Immature natural killer cell (primary cell): ENCODE measurements around the gene C3orf80. TPM values are rescaled to one million over a fixed set of nuclear protein-coding genes. Genes with fewer than 3 reads are reported as not detected.

Source experiments
- polyA plus RNA-seq, 3 donors: library from polyadenylated mRNA; unstranded; fragments of 300-500 nt; fragmentation: Illumina TruSeq; gene quantifications; one replicate each; pipeline ENCODE4 v1.2.3, GENCODE V29; 2021

The C3orf80 gene
- polyA plus RNA-seq, 3 donors from 2014 or later: not detected

Other genes starting within 250 kb of the C3orf80 start
- under 1 TPM in 2 of 3 donors, not detected in 1; 0.12 to 0.27 TPM for gene IL12A, start 236.6 kb upstream of the C3orf80 start, polyA plus RNA-seq
- gene IFT80, start 173.8 kb downstream of the C3orf80 start, polyA plus RNA-seq: 1 to 10 TPM in 2 of 3 donors, under 1 TPM in 1; 0.90 to 6.3 (median 2.9) TPM
- gene SMC4, start 174.2 kb downstream of the C3orf80 start, polyA plus RNA-seq: 10 to 100 TPM; 11.3 to 77.2 (median 31.6) TPM
- 10 to 100 TPM; 13.1 to 22.6 (median 14.5) TPM for gene TRIM59, start 224.4 kb downstream of the C3orf80 start, polyA plus RNA-seq